Ovary (tissue), 9 donors: ENCODE data around the gene SVIL. TPM values are rescaled to one million over a fixed set of nuclear protein-coding genes. Genes with fewer than 3 reads are reported as not detected.
"Not testable (repeated sequence)": the region's sequence is repeated elsewhere in the genome, so short reads cannot be mapped to it uniquely, and the experiment has no call there.

ENCODE experiments used
- DNase-seq, 5 donors: peaks; one replicate each; pipeline ENCODE4 v3.0.0-alpha.2; 2019 to 2020
- H3K27ac ChIP-seq, 2 donors: fragments of 200-600 bp; one replicate each; pipeline versions ENCODE4 v1.5.1 to v1.8.0; 2019 to 2022
- H3K27me3 ChIP-seq: fragments of 200-600 bp; one replicate; pipeline ENCODE4 v1.8.0; 2022
- H3K36me3 ChIP-seq: fragments of 200-600 bp; sonication (generic); one replicate; pipeline ENCODE4 v1.5.1; 2019
- H3K4me1 ChIP-seq: one replicate; pipeline ENCODE4 v1.8.1; 2013; ENCODE audit warnings: mild to moderate bottlenecking, moderate library complexity; ENCODE audit not compliant: insufficient read depth
- H3K4me3 ChIP-seq: fragments of 200-600 bp; sonication (generic); one replicate; pipeline ENCODE4 v1.5.1; 2017
- H3K9me3 ChIP-seq, 2 donors: fragments of 200-600 bp in 1 of 2; sonication (generic) in 1 of 2; one replicate each; pipeline versions ENCODE4 v1.5.1 to v1.8.1; 2013 to 2019; ENCODE audit warnings: mild to moderate bottlenecking in 1 of 2, moderate library complexity in 1 of 2
- CTCF ChIP-seq, 3 donors: fragments of 450-650 bp in 2 of 3; fragments of 200-600 bp in 1 of 3; IDR thresholded peaks; one replicate each; pipeline versions ENCODE4 v1.5.1 to v1.8.0; 2016 to 2022; ENCODE audit warnings: antibody characterized with exemption in 3 of 3, mild to moderate bottlenecking in 1 of 3
- EP300 ChIP-seq: sonication (generic); formaldehyde crosslinking; IDR thresholded peaks from one replicate; pipeline ENCODE4 v1.6.1; 2017; ENCODE audit warnings: antibody characterized with exemption
- POLR2A ChIP-seq: fragments of 450-650 bp; IDR thresholded peaks from one replicate; pipeline ENCODE4 v1.6.1; 2017; ENCODE audit warnings: antibody characterized with exemption, mild to moderate bottlenecking, moderate library complexity
- WGBS, 3 donors: extraction: QIAGEN DNeasy Blood & Tissue Kit in 1 of 3; methylation state at CpG; one replicate each; pipeline versions ENCODE4 v1.1.5 to v1.1.7; 2013 to 2017; 5-methylcytosine and 5-hydroxymethylcytosine counted together
- intact Hi-C, 4 donors: fragments of 100-400 bp; cut with DNase I; formaldehyde crosslinking; loops; one replicate each; pipeline versions ENCODE4 v1.11.0 to v1.15.1; 2022 to 2023
- polyA plus RNA-seq, 2 donors: library from polyadenylated mRNA; stranded (reverse); fragments of 200-250 nt in 1 of 2; fragments of 350-450 nt in 1 of 2; fragmentation: Illumina TruSeq in 1 of 2; extraction: RNeasy Lipid Tissue Mini Kit (QIAGEN cat#74804) in 1 of 2; gene quantifications; one replicate each; pipeline ENCODE4 v1.2.3, GENCODE V29; 2013 to 2014
- total RNA-seq, 7 donors: library from RNA; depleted of rRNA in 2 of 7; stranded (reverse); fragments of >200 nt in 2 of 7; fragmentation: NEBNext Ultra II Directional in 3 of 7; extraction: Animal tissue kit (Norgen Biotek cat#: 25700) in 3 of 7; gene quantifications; one replicate each; pipeline versions ENCODE4 v1.1.0 to v1.2.4, GENCODE V29; 2016 to 2023
- donor health status: DM: no; HTN: no; CAD: no; lungs with moderate emphysema.
- donor health status: DM: no; HTN: no; CAD: no.
- donor health status: Bipolar disorder and iron deficiency.
- donor health status: DM: yes; HTN: yes; CAD: no.
- donor health status: DM: no; HTN: no; CAD: no.
- donor health status: DM: yes; HTN: yes; CAD: no.

SVIL gene
- total and polyA plus RNA-seq, 9 donors, result 49.9 to 225 (median 139) TPM

GRCh38 chr10:29554660-29555059 lies 80.1 kb downstream of the SVIL start:
- no peak for TF ChIP-seq POLR2A
- TF ChIP-seq CTCF (IDR thresholded peaks at IDR 0.05), result no peak
- TF ChIP-seq EP300, result no peak
- Histone ChIP-seq H3K36me3 (no peaks in the 10 kb centered on the region), H3K27ac (no peak overlapping the region), H3K27me3 (no peaks in the 10 kb centered on the region), H3K9me3 (no peaks in the 10 kb centered on the region), H3K4me3 (no peak overlapping the region), H3K4me1 (peaks cover 4% of the 10 kb centered on the region)
- DNase-seq, result no peak
- intact Hi-C loops, result no loop called here
- WGBS, 3 donors, result 85 to 94% (median 87%) methylated on average over 9 of the region's 9 CpGs

- Histone ChIP-seq H3K9me3 (no peaks in the 10 kb centered on the region), H3K4me3 (no peak overlapping the region), H3K27me3 (no peaks in the 10 kb centered on the region), H3K27ac (no peak overlapping the region), H3K36me3 (no peaks in the 10 kb centered on the region), H3K4me1 (peaks cover 4% of the 10 kb centered on the region)
- DNase-seq, result no peak
- intact Hi-C loops, result no loop called here
- TF ChIP-seq POLR2A (no peak), EP300 (no peak), CTCF (IDR thresholded peaks at IDR 0.05) (no peak)
- 86 to 93% (median 92%) methylated on average over 13 of the region's 13 CpGs for WGBS, 3 donors
Measured at GRCh38 chr10:29553544-29554250, 81.1 kb downstream of the SVIL start.

GRCh38 chr10:29553116-29553515 lies 81.7 kb downstream of the SVIL start:
- H3K27ac ChIP-seq, H3K4me3 ChIP-seq, H3K4me1 ChIP-seq, DNase-seq, intact Hi-C loops, H3K27me3 ChIP-seq, H3K36me3 ChIP-seq, H3K9me3 ChIP-seq: not testable (repeated sequence)
- 81 to 93% (median 86%) methylated on average over 9 of the region's 9 CpGs for WGBS, 3 donors

GRCh38 chr10:29549493-29549892 lies 85.3 kb downstream of the SVIL start:
- WGBS, 3 donors, result 96 to 100% (median 100%) methylated on average over 2 to 3 of the region's 3 CpGs
- DNase-seq, H3K27me3 ChIP-seq, H3K4me1 ChIP-seq, H3K4me3 ChIP-seq, H3K9me3 ChIP-seq, intact Hi-C loops, H3K27ac ChIP-seq, H3K36me3 ChIP-seq: not testable (repeated sequence)

- H3K9me3 ChIP-seq, result no peaks in the 10 kb centered on the region
- intact Hi-C loops, result no loop called here
- peaks cover 12% of the 10 kb centered on the region for H3K4me1 ChIP-seq
- 67 to 77% (median 76%) methylated on average over 2 of the region's 2 CpGs for WGBS, 3 donors
- no peaks in the 10 kb centered on the region for H3K36me3 ChIP-seq
- DNase-seq, result no peak
- H3K27me3 ChIP-seq, result no peaks in the 10 kb centered on the region
- TF ChIP-seq POLR2A, result no peak
- TF ChIP-seq CTCF (IDR thresholded peaks at IDR 0.05), result no peak
- TF ChIP-seq EP300, result no peak
- no peak overlapping the region for H3K27ac ChIP-seq
- H3K4me3 ChIP-seq, result no peak overlapping the region
Measured at GRCh38 chr10:29546773-29547313, 87.9 kb downstream of the SVIL start.
